ENCODE data around the gene EVI5L.

DNA sequence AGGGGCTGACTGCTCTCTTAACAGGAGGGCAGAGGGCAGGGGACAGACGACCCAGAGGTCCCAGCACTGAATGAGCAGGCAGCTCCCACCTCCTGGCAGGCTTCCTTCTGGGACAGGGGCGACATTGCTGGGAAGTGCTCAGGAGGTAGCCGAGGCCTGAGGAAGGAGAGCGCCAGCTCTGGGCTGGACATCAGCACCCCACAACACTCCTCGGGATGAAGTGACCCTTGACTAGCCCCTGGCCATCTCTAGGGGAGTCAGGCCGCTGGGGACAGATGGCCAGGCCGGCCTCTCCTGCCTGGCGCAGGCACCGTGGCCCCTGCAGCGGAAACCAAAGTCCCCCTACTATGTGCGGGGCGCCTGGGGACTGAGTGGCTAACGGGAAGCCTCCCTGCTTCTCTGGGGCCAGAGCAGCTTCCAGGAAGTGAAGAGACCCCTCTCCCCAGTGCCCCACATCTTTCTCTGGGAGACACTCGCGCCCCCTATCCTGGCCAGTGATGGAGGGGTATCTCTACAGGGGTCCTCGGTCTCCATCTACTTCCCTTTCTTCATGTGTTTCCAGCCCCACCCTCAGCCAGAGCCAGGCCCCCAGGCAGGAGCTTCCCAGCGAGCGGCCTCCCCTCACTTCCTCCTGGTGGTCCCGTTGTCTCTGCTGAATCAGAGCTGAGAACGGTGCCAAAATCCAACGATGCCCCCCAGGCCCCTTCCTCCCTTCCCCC is 34.1 kb downstream of the EVI5L start:
- TF ChIP-seq, protein P1, sequence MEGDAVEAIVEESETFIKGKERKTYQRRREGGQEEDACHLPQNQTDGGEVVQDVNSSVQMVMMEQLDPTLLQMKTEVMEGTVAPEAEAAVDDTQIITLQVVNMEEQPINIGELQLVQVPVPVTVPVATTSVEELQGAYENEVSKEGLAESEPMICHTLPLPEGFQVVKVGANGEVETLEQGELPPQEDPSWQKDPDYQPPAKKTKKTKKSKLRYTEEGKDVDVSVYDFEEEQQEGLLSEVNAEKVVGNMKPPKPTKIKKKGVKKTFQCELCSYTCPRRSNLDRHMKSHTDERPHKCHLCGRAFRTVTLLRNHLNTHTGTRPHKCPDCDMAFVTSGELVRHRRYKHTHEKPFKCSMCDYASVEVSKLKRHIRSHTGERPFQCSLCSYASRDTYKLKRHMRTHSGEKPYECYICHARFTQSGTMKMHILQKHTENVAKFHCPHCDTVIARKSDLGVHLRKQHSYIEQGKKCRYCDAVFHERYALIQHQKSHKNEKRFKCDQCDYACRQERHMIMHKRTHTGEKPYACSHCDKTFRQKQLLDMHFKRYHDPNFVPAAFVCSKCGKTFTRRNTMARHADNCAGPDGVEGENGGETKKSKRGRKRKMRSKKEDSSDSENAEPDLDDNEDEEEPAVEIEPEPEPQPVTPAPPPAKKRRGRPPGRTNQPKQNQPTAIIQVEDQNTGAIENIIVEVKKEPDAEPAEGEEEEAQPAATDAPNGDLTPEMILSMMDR (conservative IDR thresholded peaks at IDR 0.05; ENCODE audit: low read depth, low read length): no peak
- TF ChIP-seq FOS (IDR thresholded peaks at IDR 0.05; ENCODE audit: low read depth, low read length): no peak
- TF ChIP-seq SMC3 (IDR thresholded peaks at IDR 0.05; ENCODE audit: low read depth, low read length): no peak
- TF ChIP-seq POLR2A (IDR thresholded peaks at IDR 0.05; ENCODE audit: low read depth, low read length): no peak
- TF ChIP-seq CHD1 (IDR thresholded peaks at IDR 0.05; ENCODE audit: low read depth, low read length): no peak
